ENCODE results near the gene TLE4. TPM values are rescaled to one million over a fixed set of nuclear protein-coding genes. Genes with fewer than 3 reads are reported as not detected.

TLE4 gene
- total RNA-seq, 1 donor from 2014 or later: 77.7 TPM

GRCh38 chr9:79700607-79701360, 129.0 kb downstream of the TLE4 start:
- Mint-ChIP-seq H3K27me3 (no peaks in the 10 kb centered on the region), H3K27ac (no peak overlapping the region), H3K4me3 (no peak overlapping the region), H3K9me3 (peaks cover 4% of the 10 kb centered on the region), H3K4me1 (ENCODE audit: unreplicated experiment) (peaks cover 21% of the 10 kb centered on the region), H3K36me3 (peaks cover 32% of the 10 kb centered on the region)
- no peak for DNase-seq (ENCODE audit: extremely low spot score, unreplicated experiment)
- TF ChIP-seq, protein P1, sequence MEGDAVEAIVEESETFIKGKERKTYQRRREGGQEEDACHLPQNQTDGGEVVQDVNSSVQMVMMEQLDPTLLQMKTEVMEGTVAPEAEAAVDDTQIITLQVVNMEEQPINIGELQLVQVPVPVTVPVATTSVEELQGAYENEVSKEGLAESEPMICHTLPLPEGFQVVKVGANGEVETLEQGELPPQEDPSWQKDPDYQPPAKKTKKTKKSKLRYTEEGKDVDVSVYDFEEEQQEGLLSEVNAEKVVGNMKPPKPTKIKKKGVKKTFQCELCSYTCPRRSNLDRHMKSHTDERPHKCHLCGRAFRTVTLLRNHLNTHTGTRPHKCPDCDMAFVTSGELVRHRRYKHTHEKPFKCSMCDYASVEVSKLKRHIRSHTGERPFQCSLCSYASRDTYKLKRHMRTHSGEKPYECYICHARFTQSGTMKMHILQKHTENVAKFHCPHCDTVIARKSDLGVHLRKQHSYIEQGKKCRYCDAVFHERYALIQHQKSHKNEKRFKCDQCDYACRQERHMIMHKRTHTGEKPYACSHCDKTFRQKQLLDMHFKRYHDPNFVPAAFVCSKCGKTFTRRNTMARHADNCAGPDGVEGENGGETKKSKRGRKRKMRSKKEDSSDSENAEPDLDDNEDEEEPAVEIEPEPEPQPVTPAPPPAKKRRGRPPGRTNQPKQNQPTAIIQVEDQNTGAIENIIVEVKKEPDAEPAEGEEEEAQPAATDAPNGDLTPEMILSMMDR (conservative IDR thresholded peaks at IDR 0.05): no peak

DNA sequence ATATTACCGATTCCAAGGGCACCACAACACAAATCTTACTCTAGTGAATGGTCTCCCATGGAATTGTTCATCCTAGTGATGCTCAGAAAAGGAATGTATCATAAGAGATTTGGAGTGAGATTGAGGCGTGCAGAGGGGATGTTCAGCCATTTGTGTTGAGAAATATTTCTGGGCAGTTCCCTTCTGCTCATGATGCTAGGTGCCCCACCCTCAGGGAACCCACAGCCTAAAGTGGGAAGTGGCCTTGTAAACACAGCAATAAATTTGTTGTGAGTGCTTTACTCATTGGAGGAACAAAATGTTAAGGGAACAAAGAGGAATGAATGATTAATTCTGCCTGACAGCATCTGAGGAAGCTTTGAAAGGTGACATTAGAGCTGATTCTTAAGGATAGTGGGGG, 129.9 kb downstream of the TLE4 start:
- DNase-seq (ENCODE audit: extremely low spot score, unreplicated experiment): no peak
- no peak overlapping the region for H3K27ac Mint-ChIP-seq
- H3K36me3 Mint-ChIP-seq: peaks cover 38% of the 10 kb centered on the region

GRCh38 chr9:79705704-79706103, 133.9 kb downstream of the TLE4 start:
- Mint-ChIP-seq H3K4me1 (ENCODE audit: unreplicated experiment) (peaks cover 9% of the 10 kb centered on the region), H3K9me3 (peaks cover 4% of the 10 kb centered on the region), H3K27me3 (no peaks in the 10 kb centered on the region), H3K27ac (no peak overlapping the region), H3K4me3 (no peak overlapping the region), H3K36me3 (peaks cover 61% of the 10 kb centered on the region)
- TF ChIP-seq, protein P1 (conservative IDR thresholded peaks at IDR 0.05): no peak
- no peak for DNase-seq (ENCODE audit: extremely low spot score, unreplicated experiment)

More for the DNA sequence above, 129.9 kb downstream of the TLE4 start:
- TF ChIP-seq, protein P1 (conservative IDR thresholded peaks at IDR 0.05): no peak
- peaks cover 4% of the 10 kb centered on the region for H3K9me3 Mint-ChIP-seq
- H3K27me3 Mint-ChIP-seq: no peaks in the 10 kb centered on the region
- peak overlapping the region; percentile 3 for H3K4me3 Mint-ChIP-seq
- peaks cover 20% of the 10 kb centered on the region for H3K4me1 Mint-ChIP-seq (ENCODE audit: unreplicated experiment)

- TF ChIP-seq, protein P1 (conservative IDR thresholded peaks at IDR 0.05): no peak
- H3K36me3 Mint-ChIP-seq: peaks cover 67% of the 10 kb centered on the region
- no peak overlapping the region for H3K4me3 Mint-ChIP-seq
- H3K27ac Mint-ChIP-seq: no peak overlapping the region
- DNase-seq (ENCODE audit: extremely low spot score, unreplicated experiment): no peak
- H3K27me3 Mint-ChIP-seq: no peaks in the 10 kb centered on the region
- H3K4me1 Mint-ChIP-seq (ENCODE audit: unreplicated experiment): peaks cover 9% of the 10 kb centered on the region
- peaks cover 4% of the 10 kb centered on the region for H3K9me3 Mint-ChIP-seq
These were observed 134.7 kb downstream of the TLE4 start for GRCh38 chr9:79706512-79706911.

- H3K27me3 Mint-ChIP-seq: no peaks in the 10 kb centered on the region
- no peak overlapping the region for H3K4me3 Mint-ChIP-seq
- no peaks in the 10 kb centered on the region for H3K4me1 Mint-ChIP-seq (ENCODE audit: unreplicated experiment)
- no peak overlapping the region for H3K27ac Mint-ChIP-seq
- TF ChIP-seq, protein P1 (conservative IDR thresholded peaks at IDR 0.05): no peak
- H3K36me3 Mint-ChIP-seq: peaks cover 68% of the 10 kb centered on the region
- no peak for DNase-seq (ENCODE audit: extremely low spot score, unreplicated experiment)
- H3K9me3 Mint-ChIP-seq: peaks cover 4% of the 10 kb centered on the region
These were observed 135.8 kb downstream of the TLE4 start for GRCh38 chr9:79707589-79707988.
